Stimulated activated CD4-positive, alpha-beta T cell treated with anti-CD3 and anti-CD28 coated beads, Interleukin-2, amount 100 ng/mL, for 24 hours (primary cell): Measurements from ENCODE around the gene RBMS3.

ENCODE experiments used
- DNase-seq, 2 donors: peaks; one replicate each; pipeline ENCODE4 v3.0.0-alpha.2; 2020

RBMS3 gene

DNA sequence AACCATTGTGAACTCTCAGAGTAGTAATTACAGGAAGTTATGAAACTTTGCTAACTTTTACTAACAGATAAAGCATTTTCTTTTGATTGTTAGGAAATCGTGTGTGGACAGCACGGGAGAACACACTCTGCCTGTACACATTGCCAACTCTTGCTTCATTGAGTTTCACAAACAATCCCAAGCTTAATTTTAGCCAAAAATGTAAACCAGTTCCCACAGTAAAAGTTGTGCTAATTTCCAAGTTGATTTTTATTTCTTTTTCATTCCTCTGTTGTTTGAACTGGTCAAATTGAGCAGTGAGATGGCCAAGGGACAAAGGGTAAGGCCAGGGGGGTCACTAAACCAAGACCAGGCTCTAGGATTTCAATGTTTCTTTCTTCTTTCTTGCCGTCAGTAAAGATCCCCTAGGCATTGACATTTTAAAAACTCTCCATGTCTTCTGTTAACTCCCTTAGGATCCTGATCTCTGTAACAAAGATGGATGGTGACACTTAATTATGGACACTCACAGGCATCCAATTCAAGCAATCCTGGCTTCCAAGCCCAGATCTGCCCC lies 414.9 kb downstream of the RBMS3 start:
- no peak for DNase-seq

DNA sequence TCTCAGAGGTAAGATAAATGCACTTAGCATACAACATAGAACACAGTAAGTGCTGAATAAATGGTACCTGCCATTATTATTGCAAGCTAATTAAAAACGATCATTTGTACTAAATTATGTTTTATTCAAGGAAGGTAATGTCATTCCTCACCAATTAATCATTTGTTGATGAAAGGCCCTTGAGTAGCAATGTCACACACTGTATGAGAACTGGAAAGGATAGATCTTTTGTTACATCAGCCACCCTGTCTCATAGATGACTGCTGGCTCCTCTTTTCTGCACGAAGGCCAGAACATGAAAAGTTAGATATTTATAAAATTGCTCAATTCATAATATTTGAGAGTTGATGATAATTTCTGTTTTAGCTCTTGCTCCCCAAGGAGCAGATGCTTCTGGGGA lies 415.4 kb downstream of the RBMS3 start:
- no peak for DNase-seq

GRCh38 chr3:29697989-29698388 lies 417.1 kb downstream of the RBMS3 start:
- no peak for DNase-seq

GRCh38 chr3:29700256-29700655 lies 419.4 kb downstream of the RBMS3 start:
- no peak for DNase-seq

- no peak for DNase-seq
Observed at GRCh38 chr3:29701326-29701983, 420.6 kb downstream of the RBMS3 start.

- DNase-seq: no peak
Observed at GRCh38 chr3:29705906-29706844, 425.3 kb downstream of the RBMS3 start.

DNA sequence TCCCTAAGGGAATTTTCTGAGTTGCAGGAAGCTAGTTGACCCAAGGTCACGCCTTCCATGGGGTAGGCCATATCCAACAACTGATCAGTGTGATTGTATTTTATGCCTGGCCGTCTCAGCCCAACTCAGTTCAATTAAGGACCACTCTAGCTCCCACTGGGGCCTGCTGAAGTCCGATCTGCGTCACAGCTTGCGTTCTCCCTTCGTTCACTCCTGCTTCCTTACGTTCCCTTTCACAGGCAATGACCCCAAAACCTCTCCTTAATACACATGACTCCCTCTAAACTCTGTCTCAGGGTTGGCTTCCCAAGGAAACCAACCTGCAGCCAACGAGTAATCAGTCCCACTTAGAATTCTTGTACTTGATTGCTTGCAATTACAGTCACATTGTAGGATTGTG lies 428.0 kb downstream of the RBMS3 start:
- no peak for DNase-seq

- no peak for DNase-seq
Observed at GRCh38 chr3:29711255-29711771, 430.4 kb downstream of the RBMS3 start.

- DNase-seq: no peak
Observed at GRCh38 chr3:29716213-29716612, 435.3 kb downstream of the RBMS3 start.

GRCh38 chr3:29718661-29719065 lies 437.8 kb downstream of the RBMS3 start:
- no peak for DNase-seq

DNA sequence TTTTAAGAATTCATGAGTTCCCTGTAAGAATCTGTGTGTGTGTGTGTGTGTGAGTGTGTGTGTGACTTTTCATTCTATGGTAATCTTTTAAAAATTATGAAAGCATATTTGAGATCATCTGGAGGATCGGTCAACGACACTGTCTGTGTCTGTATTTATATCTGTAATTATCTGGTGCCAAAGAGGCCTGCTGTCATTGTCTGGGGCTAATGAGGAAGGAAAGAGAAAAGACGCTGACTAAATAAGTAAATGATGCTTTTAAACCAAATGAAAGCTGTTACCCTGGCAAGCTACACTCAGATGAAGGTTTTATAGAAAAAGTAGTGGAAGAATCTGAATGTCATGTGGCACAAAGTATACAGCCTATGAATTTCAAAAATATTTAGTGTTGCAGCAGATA lies 439.8 kb downstream of the RBMS3 start:
- no peak for DNase-seq

- no peak for DNase-seq
Observed at GRCh38 chr3:29721789-29722188, 440.9 kb downstream of the RBMS3 start.

- DNase-seq: no peak
Observed at GRCh38 chr3:29731050-29731449, 450.2 kb downstream of the RBMS3 start.

- DNase-seq: no peak
Observed at GRCh38 chr3:29741231-29741630, 460.4 kb downstream of the RBMS3 start.

- DNase-seq: no peak
Observed at GRCh38 chr3:29745232-29745870, 464.5 kb downstream of the RBMS3 start.

DNA sequence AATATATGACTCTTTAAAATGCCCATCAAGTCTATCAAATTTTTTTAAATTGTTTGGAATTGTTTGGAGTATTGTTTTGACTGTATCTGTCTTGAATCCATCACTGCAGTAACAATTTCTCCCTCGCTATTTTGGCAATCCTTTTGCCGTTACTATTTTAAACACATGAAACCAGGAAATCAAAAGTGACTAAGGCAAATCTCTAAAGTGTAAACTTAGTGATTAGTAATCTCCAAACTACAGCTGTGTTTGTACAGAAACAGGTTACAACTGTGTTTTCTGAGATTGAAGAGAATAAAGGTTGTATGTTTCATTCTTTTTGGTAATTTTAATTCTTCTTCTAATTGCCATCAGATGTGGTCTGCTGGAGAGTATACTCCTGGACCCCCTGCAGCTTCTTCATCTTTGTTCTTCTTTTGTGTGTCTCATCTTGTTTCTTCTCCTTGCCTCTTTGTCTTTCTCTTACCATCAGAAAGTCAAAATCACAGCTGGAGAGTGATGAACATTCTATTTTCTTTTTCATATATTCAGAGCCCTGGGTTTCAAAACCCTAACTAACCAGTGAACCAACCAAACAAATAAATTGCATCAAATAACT lies 465.4 kb downstream of the RBMS3 start:
- DNase-seq: no peak

DNA sequence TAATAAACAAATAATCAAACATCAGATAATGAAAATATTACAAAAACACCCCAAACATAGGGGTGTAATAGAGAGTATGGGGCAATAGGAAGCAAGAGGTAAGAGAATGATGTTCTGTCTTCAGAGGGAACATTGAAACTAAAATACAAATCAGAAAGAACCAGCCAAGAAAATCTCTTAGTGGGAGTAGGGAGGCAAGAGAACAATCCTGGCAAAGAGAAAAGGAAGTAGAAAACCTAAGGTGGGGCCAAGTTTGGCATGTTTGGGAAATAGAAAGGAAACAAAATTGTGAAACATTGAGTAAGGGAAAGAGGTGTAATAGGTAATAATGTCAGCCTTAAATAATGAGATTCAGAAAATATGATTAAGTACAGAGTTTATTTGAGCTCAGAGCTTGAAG lies 467.1 kb downstream of the RBMS3 start:
- DNase-seq: no peak

DNA sequence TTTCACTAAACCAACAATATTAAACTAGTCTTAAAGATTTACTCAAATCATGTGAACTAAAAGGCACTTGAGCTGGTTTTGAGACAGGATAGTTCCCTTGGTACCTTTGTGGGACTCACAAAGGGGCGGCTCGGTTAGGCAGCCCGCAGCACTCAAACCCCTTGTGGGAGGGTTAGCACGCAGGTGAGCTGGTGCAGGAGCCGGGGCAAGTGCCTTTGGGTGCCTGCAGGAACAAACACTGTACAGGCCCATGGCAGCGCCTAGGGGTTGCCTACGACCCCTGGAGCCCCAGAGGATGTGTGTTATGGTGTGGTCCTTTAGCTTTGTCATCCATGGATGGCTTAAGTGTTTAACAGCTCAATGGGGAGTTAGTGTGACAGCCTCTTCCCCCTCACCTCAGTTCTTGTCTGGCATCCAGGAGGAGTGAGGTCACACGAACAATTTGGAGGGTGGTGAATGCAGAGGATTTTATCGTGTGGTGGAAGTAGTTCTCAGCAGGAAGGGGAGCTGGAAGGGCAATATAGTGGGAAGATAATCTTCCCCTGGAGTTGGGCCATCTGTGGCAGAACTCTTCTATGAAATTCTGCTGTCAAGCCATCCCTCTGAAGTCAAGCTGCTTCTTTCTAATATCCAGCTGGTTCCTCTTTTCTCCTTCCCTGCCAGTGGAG lies 470.9 kb downstream of the RBMS3 start:
- no peak for DNase-seq

DNA sequence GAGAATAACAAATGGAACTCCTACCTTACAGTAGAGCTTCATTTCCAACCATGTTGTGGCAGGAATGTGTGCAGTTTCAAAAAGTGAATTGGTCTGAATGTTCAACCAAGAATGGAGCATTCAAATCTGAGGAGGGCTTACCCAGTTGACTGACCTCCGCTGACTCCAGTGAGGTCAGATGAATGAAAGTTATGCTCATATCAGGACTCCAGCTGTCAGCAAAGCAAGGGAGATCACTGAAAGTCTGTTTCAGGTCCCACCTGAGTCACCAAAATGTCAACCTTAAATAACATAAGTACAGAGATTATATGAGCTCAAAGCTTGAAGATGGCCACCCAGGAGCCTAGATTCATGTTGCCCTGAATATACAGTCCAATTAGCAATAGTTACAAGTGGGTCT lies 473.5 kb downstream of the RBMS3 start:
- DNase-seq: no peak

DNA sequence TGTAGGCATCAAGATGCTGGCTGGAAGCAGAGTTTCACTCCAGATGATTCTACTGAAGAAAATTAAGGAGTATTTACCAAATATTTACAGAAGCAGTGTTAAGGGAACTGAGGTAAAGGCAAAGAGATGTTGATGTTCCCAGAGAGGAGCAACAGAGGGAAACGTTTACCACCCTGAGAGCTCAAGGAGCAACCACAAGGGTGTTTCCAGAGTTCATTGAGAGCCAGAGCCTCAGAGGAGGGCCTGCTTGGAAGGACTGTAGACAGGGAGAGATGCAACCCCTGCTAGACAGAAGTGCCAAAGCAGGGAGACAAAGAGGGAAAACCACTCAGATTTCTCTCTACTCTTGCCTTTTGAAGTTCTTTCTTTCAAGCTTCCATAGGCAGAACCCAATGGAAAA lies 474.5 kb downstream of the RBMS3 start:
- no peak for DNase-seq

DNA sequence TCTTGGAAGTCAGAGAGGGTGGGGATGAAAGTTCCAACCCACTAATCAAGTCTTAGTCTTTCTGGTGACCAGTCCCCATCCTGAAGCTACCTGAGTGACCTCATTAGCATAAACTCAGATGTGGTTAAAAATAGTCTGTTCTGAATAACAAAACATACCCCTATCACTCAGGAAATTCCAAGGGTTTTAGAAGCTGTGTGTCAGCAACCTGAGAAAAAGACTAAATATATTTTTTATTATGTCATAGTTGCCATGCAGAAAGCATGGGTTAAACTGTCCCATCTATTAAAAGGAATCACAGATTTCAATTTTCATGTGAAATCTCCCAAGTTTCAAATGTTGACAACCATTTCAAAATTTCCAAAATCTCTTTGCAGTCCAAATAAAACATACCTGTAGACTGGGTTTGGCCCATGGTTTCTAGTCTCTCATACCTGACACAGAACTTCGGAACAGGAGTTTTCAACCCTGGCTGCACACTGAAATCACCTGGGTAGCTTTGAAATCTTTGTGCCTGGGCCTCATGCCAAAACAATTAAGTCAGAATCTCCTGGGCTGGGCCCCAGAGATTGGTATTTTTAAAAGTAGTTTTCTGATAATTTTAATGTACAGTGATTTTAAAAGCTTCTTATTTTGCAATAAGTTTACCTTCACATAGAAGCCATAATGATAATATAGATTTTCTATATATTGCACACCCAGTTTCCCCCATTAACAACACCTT lies 476.3 kb downstream of the RBMS3 start:
- no peak for DNase-seq

DNA sequence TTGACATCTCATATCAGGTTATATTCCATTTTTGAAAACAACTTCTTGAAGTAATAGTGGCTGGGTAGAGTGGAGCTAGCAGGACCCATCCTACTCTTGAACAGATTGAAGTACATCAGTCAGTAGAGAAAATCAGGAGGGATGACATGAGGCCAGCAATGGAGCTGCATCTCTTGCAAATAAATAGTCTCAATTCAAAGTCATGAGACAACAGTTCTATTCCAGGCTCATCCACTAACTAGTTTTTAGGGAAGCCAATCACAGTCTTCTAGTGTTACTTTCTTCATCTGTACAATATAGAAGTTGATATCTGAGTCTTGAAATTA lies 477.2 kb downstream of the RBMS3 start:
- no peak for DNase-seq
